ENCODE results near the gene KRT12. TPM values are rescaled to one million over a fixed set of nuclear protein-coding genes. Genes with fewer than 3 reads are reported as not detected.

Gene KRT12
- total and polyA plus RNA-seq, 2 experiments from 2014 or later, result not detected

- H3K79me2 ChIP-seq, result no peaks in the 10 kb centered on the region
- no peaks in the 10 kb centered on the region for H4K20me1 ChIP-seq (ENCODE audit: insufficient read depth, poor library complexity, severe bottlenecking)
- no peaks in the 10 kb centered on the region for H3K27me3 ChIP-seq
- no peaks in the 10 kb centered on the region for H3K9me2 ChIP-seq (replicated peaks; ENCODE audit: insufficient read depth)
- TF ChIP-seq EZH2 (IDR thresholded peaks at IDR 0.05; ENCODE audit: borderline replicate concordance) (no peak), EZH2phosphoT487 (IDR thresholded peaks at IDR 0.05; ENCODE audit: low read depth, severe bottlenecking, unreplicated experiment) (no peak), CTCF (IDR thresholded peaks at IDR 0.05; ENCODE audit: poor library complexity) (no peak)
- H3K27ac ChIP-seq, result peak overlapping the region; percentile 24
- no peaks in the 10 kb centered on the region for H3K36me3 ChIP-seq (replicated peaks; ENCODE audit: insufficient read depth, low read depth)
- WGBS (ENCODE audit: low lambda C conversion rate, missing lambda C conversion rate), result 65% methylated on average over 5 of the region's 5 CpGs
- H3K9me3 ChIP-seq (ENCODE audit: low read depth), result no peaks in the 10 kb centered on the region
- H3K4me1 ChIP-seq (ENCODE audit: insufficient read depth), result peaks cover 22% of the 10 kb centered on the region
- no peak overlapping the region for H3K4me3 ChIP-seq
- no peak overlapping the region for H2AFZ ChIP-seq
- H3K4me2 ChIP-seq, result no peak overlapping the region
- no peak for DNase-seq (ENCODE audit: low spot score)
Measured at GRCh38 chr17:40857535-40857934, 9.5 kb downstream of the KRT12 start.

GRCh38 chr17:40854175-40854814 lies 12.7 kb downstream of the KRT12 start:
- peak overlapping the region; percentile 54 for H3K27ac ChIP-seq
- no peaks in the 10 kb centered on the region for H3K9me3 ChIP-seq (ENCODE audit: low read depth)
- DNase-seq (ENCODE audit: low spot score), result peak; percentile 64
- no peak overlapping the region for H3K4me3 ChIP-seq
- 30% methylated on average over 6 of the region's 6 CpGs for WGBS (ENCODE audit: low lambda C conversion rate, missing lambda C conversion rate)
- H3K9me2 ChIP-seq (replicated peaks; ENCODE audit: insufficient read depth), result no peaks in the 10 kb centered on the region
- H2AFZ ChIP-seq, result no peak overlapping the region
- no peaks in the 10 kb centered on the region for H4K20me1 ChIP-seq (ENCODE audit: insufficient read depth, poor library complexity, severe bottlenecking)
- no peaks in the 10 kb centered on the region for H3K36me3 ChIP-seq (replicated peaks; ENCODE audit: insufficient read depth, low read depth)
- no peaks in the 10 kb centered on the region for H3K27me3 ChIP-seq
- peaks cover 18% of the 10 kb centered on the region for H3K4me1 ChIP-seq (ENCODE audit: insufficient read depth)
- H3K4me2 ChIP-seq, result no peak overlapping the region
- TF ChIP-seq EZH2 (IDR thresholded peaks at IDR 0.05; ENCODE audit: borderline replicate concordance) (no peak), EZH2phosphoT487 (IDR thresholded peaks at IDR 0.05; ENCODE audit: low read depth, severe bottlenecking, unreplicated experiment) (no peak), CTCF (IDR thresholded peaks at IDR 0.05; ENCODE audit: poor library complexity) (no peak)
- no peaks in the 10 kb centered on the region for H3K79me2 ChIP-seq

- H3K27ac ChIP-seq, result no peak overlapping the region
- H3K9me2 ChIP-seq (replicated peaks; ENCODE audit: insufficient read depth), result no peaks in the 10 kb centered on the region
- WGBS (ENCODE audit: low lambda C conversion rate, missing lambda C conversion rate), result 62% methylated on average over 1 of the region's 1 CpG
- TF ChIP-seq EZH2phosphoT487 (IDR thresholded peaks at IDR 0.05; ENCODE audit: low read depth, severe bottlenecking, unreplicated experiment) (no peak), EZH2 (IDR thresholded peaks at IDR 0.05; ENCODE audit: borderline replicate concordance) (no peak), CTCF (IDR thresholded peaks at IDR 0.05; ENCODE audit: poor library complexity) (no peak)
- H3K27me3 ChIP-seq, result no peaks in the 10 kb centered on the region
- no peak overlapping the region for H3K4me3 ChIP-seq
- no peaks in the 10 kb centered on the region for H3K9me3 ChIP-seq (ENCODE audit: low read depth)
- H3K4me2 ChIP-seq, result no peak overlapping the region
- H3K79me2 ChIP-seq, result no peaks in the 10 kb centered on the region
- peaks cover 14% of the 10 kb centered on the region for H3K4me1 ChIP-seq (ENCODE audit: insufficient read depth)
- no peak overlapping the region for H2AFZ ChIP-seq
- DNase-seq (ENCODE audit: low spot score), result no peak
- no peaks in the 10 kb centered on the region for H3K36me3 ChIP-seq (replicated peaks; ENCODE audit: insufficient read depth, low read depth)
- no peaks in the 10 kb centered on the region for H4K20me1 ChIP-seq (ENCODE audit: insufficient read depth, poor library complexity, severe bottlenecking)
Measured at GRCh38 chr17:40852364-40852763, 14.7 kb downstream of the KRT12 start.
